Right forelimb (tissue), 1 donor: ENCODE results near the gene EXTL1.

ENCODE experiments used
- DNase-seq: peaks from one replicate; pipeline ENCODE4 v3.0.0-alpha.2; 2018

EXTL1 gene

GRCh38 chr1:25997828-25998761 lies 23.5 kb upstream of the EXTL1 start, which contains the start of gene PAFAH2:
PAFAH2 (minus strand) TSS chr1:25998063; CDS start chr1:25990816, 7,247 bp downstream.
- DNase-seq = peak; percentile 97

DNA sequence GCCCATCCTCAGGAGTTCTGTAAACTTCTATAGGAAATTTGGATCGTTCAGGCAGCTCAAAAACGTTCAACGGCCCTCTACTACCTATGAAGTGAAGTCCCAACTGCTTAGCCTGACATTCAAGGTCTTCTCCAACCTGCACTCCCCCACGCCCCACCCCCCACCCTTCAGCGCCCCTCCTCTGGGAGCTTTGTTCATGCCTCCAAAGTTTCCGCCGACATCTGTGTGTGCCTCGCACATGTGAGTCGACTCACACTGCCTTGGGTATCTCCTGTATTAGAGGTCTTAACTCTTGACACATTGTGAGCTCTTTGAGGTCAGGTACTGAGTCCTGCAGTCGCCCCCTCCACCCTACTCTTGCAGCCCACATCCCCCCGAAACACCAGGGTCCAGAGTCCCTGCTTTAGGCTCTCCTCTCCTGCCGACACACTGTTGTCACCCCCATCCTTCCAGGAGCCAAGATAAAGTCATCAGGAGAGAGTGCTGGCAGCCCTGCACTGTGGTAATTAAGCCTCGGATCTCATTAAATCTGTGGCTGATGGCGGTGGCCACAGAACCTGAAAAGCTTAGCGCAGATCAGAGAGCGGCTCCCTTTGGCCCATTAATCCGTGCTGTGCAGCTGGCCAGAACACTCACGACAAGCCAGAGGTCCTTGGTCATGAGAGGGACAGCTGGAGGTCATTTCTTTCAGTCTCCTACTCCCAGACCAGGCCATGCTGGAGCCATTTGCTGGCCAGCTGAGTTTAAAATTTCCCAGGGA lies 22.4 kb upstream of the EXTL1 start:
- DNase-seq = no peak

DNA sequence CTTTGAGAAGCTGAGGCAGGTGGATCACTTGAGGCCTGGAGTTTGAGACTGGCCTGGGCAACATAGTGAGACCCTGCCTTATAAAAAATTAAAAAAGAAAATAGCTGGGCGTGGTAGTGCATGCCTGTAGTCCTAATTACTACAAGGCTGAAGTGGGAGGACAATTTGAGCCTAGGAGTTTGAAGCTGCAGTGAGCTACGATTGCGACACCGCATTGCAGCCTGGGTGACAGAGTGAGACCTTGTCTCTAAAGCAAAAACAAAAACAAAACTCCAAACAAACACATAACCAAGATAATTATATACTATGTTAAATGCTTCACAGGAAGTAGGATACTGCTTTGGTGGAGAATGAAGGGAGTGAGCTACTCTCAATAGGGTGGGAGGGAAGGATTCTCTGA lies 18.3 kb upstream of the EXTL1 start:
- DNase-seq = no peak

DNA sequence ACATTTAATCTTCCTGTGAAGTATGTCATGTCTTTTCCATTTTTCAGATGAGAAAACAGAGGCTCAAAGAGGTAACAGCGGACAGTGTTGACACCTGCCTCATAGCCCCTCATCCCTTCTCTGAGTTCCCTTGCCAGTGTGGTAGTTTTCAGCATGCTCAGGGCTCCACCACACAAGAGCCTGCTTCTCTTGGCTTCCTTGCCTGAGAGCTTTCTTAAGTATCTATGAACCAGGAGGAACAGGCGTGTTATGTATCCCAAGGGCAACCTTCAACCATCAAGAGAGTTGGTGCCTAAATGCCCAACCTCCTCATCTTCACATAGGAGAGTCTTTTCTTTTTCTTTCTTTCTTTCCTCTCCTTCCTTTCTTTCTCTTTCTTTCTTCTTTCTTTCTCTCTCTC lies 17.8 kb upstream of the EXTL1 start:
- no peak for DNase-seq

DNA sequence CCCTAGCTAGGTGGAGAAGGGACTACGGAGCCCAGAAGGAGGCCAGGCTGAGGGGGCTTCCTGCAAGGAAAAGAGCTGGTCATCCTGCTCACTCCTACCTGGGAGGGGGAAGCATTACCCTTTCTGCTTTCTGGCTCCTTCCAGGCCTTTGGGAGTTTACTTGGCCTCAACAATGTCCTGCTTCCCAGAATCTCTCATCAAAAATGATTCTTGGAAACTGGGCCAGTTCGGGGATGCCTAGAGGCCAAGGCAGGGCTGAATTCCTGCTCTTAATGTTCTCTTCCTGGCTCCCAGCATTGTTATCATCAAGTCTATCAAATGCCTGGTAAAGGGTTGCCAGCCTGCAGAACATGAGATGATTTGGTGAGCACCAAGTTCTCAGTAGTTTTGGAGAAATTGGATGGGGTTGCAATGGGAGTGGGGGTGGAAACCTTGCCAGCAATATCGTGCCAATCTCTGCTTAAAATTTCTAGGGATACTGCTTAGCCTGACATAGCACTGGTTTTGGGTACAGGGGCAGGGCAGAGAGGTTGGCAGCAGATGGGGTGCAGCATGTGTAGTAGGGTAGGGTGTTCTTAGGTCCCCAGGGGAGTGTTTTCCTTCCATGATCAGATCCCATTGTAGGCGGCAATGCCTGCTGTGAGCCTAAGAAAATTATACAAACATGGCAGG lies 16.0 kb upstream of the EXTL1 start:
- DNase-seq = no peak

GRCh38 chr1:26006710-26007109 lies 14.9 kb upstream of the EXTL1 start:
- DNase-seq = no peak

DNA sequence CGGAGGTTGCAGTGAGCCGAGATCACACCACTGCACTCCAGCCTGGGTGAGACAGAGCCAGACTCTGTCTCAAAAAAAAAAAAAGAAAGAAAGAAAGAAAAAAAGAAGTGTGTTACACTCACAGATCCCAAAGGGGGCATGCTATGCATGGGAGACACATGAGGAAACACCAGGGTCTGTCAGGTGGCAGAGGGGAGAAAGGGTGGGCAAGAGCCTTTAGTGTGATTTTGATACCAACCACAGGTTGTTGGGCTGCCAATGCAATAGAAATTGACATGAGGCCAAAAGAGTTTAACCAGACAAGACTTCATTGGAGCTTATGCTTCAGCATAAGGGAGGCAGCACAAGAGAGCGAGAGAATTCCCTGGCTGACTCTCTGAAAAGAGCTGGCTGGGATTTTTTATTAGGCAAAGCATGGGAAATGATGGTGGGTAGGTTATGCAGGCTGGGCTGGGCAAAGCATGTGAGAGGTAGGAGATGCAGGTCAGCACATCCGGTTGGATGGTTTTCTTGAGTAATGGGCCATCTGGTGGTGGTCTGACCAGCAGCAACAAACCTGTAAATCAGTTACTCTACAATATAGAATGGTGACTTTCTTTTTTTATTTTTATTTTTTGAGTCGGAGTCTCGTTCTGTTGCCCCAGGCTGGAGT lies 11.7 kb upstream of the EXTL1 start:
- no peak for DNase-seq

DNA sequence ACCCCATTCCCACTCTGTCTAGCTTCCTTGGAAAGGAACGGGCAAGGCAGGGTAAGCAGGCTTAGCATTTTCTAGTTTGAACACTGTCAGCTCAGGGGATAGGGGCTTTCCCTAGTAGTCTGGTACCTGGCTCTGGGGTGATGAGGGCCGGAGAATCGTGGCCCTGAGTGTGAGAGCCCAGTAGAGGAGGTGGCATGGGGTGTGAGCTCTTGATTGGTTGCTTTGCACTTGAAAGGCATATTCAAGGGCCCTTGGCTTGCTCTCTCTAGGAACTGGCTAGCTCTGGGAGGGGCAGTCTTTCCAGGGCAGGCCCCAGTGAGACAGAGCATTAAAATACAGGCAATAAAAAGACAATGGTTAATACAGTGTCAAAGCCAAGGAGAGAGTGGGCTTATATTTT lies 10.8 kb upstream of the EXTL1 start:
- no peak for DNase-seq

GRCh38 chr1:26012864-26013263 lies 8.7 kb upstream of the EXTL1 start:
- DNase-seq = no peak

GRCh38 chr1:26014179-26014578 lies 7.4 kb upstream of the EXTL1 start:
- no peak for DNase-seq

DNA sequence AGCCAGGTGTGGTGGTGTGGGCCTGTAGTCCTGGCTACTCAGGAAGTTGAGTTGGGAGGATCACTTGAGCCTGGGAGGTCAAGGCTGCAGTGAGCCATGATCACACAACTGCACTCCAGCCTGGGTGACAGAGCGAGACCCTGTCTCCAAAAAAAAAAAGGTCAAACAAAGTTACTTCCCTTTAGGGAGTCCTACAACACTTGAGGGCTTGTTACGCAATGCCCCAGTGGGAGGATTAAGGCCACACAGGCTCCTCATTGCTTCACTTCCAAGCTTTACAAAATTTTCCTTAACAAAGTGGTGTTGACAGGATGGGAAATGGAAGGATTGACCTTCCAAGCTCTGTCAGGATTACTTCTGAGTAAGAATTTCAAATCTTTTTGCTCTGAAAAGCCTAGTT lies 6.2 kb upstream of the EXTL1 start:
- no peak for DNase-seq

GRCh38 chr1:26016258-26016952 lies 5.2 kb upstream of the EXTL1 start:
- DNase-seq = no peak

- no peak for DNase-seq
Measured at GRCh38 chr1:26016953-26017545, 4.5 kb upstream of the EXTL1 start.

DNA sequence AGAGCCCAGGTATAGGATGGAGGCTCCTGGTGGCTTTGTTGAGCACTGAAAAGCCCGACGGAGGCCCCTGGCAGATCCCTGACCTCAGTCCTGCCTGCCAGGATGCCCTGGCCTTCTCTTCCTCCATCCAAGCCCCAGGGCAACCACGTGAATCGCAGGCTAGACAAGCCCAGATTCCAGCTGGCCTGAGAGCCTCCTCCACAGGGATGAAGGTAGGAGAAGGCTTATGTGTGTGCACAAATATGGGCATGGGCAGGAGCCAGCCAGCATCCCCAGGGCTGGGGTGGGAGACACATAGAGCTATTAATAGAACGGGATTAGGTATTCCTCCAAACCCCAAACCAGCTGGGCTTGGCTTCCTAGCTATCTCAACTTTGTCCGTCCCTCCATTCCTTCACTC lies 4.0 kb upstream of the EXTL1 start:
- no peak for DNase-seq

- DNase-seq = no peak
Measured at GRCh38 chr1:26019641-26020315, 1.8 kb upstream of the EXTL1 start.

DNA sequence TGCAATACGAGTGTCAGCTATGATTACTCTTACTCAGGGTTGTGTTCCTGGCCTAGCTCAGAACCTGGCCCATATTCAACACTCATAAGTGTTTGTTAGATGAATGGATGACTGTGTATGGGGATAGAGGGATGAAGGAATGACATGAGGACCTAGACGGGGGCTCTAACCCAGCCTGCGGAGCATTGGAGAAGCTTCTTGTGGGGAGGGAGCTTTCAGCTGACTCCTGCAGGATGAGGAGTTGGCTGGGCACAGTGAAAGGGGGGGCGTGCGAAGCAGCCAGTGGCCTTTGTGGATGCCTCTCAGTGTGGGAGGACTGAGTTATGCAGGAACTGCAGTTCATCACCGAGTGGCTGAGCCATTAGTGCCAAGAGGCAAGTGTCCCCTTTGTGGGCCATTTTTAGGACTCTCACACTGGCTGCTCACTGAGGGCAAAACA lies 1.2 kb upstream of the EXTL1 start:
- no peak for DNase-seq

- DNase-seq = no peak
Measured at GRCh38 chr1:26020941-26021646, 481 bp upstream of the EXTL1 start.

- DNase-seq = no peak
Measured at GRCh38 chr1:26022404-26022779, 817 bp downstream of the EXTL1 start.

DNA sequence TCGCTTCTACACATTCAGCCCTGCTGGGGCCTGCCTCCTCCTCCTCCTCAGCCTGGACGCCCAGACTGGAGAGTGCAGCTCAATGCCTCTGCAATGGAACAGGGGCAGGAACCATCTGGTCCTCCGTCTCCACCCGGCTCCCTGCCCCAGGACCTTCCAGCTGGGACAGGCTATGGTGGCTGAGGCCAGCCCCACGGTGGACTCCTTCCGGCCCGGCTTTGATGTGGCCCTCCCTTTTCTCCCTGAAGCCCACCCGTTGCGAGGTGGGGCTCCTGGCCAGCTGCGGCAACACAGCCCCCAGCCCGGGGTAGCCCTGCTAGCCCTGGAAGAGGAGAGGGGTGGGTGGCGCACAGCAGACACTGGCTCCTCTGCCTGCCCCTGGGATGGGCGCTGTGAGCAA lies 1.4 kb downstream of the EXTL1 start:
- no peak for DNase-seq

DNA sequence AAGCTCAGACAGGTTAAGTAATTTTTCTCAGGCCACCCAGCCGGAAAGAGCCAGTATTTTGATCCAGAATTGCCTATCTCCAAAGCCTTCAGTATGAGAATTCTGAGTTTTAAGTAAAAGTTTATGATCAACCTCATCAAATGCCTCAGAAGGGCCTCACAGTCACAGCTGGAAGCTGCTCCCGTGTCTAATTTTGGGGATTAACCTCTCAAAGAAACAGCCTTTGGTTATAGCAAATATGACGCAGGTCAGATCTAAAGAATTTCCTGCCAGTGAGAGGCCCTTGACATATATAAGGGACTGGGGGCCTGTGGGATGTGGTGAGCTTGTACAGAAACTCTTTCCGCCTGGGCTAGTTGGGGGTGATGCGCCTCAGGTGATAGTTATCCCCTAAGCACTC lies 2.3 kb downstream of the EXTL1 start:
- DNase-seq = no peak

DNA sequence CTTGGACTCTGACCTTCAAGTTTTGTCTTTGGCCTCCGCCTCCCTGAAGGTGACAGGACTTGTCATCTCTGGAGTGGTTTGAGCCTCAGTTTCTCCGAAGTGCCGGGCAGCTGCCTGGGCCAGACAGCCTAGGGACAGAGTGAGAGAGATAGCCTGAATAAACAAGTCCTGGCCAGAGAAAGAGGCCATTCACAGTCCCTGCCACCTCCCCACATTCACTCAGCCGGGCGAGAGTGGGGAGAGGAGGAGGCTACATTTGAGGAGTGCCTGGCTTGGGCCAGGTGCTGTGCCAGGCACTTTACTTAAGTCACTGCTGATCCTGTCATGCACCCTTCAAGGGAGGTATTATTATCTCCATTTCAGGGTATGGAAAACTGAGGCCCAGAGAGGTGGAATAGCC lies 3.5 kb downstream of the EXTL1 start:
- no peak for DNase-seq
